G401.6 (cell line): ENCODE data around the gene ZCCHC24.
"Not testable (repeated sequence)": the region's sequence is repeated elsewhere in the genome, so short reads cannot be mapped to it uniquely, and the experiment has no call there.

Experiments used
- FAIRE-seq: peaks from 2 replicates; lab custom pipeline; 2012; peaks lifted over from hg19 to GRCh38; lab: Jason Lieb, UNC

Gene ZCCHC24

GRCh38 chr10:79472449-79472848 is 27.0 kb upstream of the ZCCHC24 start:
- no peak for FAIRE-seq

GRCh38 chr10:79471776-79472175 is 26.4 kb upstream of the ZCCHC24 start:
- no peak for FAIRE-seq

GRCh38 chr10:79470096-79470495 is 24.7 kb upstream of the ZCCHC24 start:
- no peak for FAIRE-seq

GRCh38 chr10:79468841-79469585 is 23.6 kb upstream of the ZCCHC24 start:
- FAIRE-seq, result no peak

GRCh38 chr10:79468015-79468560 is 22.7 kb upstream of the ZCCHC24 start:
- no peak for FAIRE-seq

GRCh38 chr10:79465341-79465740 is 19.9 kb upstream of the ZCCHC24 start:
- no peak for FAIRE-seq

- FAIRE-seq, result no peak
Observed at GRCh38 chr10:79463578-79464496, 18.4 kb upstream of the ZCCHC24 start.

GRCh38 chr10:79460687-79461086 is 15.3 kb upstream of the ZCCHC24 start:
- FAIRE-seq, result no peak

GRCh38 chr10:79459243-79459642 is 13.8 kb upstream of the ZCCHC24 start:
- no peak for FAIRE-seq

GRCh38 chr10:79458483-79458882 is 13.1 kb upstream of the ZCCHC24 start:
- no peak for FAIRE-seq

- no peak for FAIRE-seq
Observed at GRCh38 chr10:79457256-79457785, 11.9 kb upstream of the ZCCHC24 start.

GRCh38 chr10:79454259-79454658 is 8.8 kb upstream of the ZCCHC24 start:
- no peak for FAIRE-seq

GRCh38 chr10:79453392-79453791 is 8.0 kb upstream of the ZCCHC24 start:
- FAIRE-seq, result no peak

- FAIRE-seq, result no peak
Observed at GRCh38 chr10:79452174-79452611, 6.8 kb upstream of the ZCCHC24 start.

GRCh38 chr10:79451046-79451699 is 5.7 kb upstream of the ZCCHC24 start:
- FAIRE-seq, result no peak

- FAIRE-seq, result no peak
Observed at GRCh38 chr10:79449181-79450146, 4.0 kb upstream of the ZCCHC24 start.

GRCh38 chr10:79448732-79449049 is 3.3 kb upstream of the ZCCHC24 start:
- no peak for FAIRE-seq

- no peak for FAIRE-seq
Observed at GRCh38 chr10:79447911-79448731, 2.7 kb upstream of the ZCCHC24 start.

- FAIRE-seq, result not testable (repeated sequence)
Observed at GRCh38 chr10:79447249-79447648, 1.8 kb upstream of the ZCCHC24 start.

GRCh38 chr10:79446758-79447084 is 1.3 kb upstream of the ZCCHC24 start:
- no peak for FAIRE-seq
